ENCODE data around the gene WWC2. TPM values are rescaled to one million over a fixed set of nuclear protein-coding genes. Genes with fewer than 3 reads are reported as not detected.

WWC2 gene
- total RNA-seq, 1 donor from 2014 or later, result 24.6 TPM

- H3K4me1 Mint-ChIP-seq (ENCODE audit: unreplicated experiment), result peaks cover 3% of the 10 kb centered on the region
- H3K9me3 Mint-ChIP-seq, result no peaks in the 10 kb centered on the region
- H3K4me3 Mint-ChIP-seq, result no peak overlapping the region
- TF ChIP-seq CTCF (conservative IDR thresholded peaks at IDR 0.05), result no peak
- H3K27me3 Mint-ChIP-seq, result no peaks in the 10 kb centered on the region
- no peak overlapping the region for H3K27ac Mint-ChIP-seq
- DNase-seq (ENCODE audit: extremely low spot score, unreplicated experiment), result no peak
- H3K36me3 Mint-ChIP-seq, result peaks cover 27% of the 10 kb centered on the region
Observed at GRCh38 chr4:183297675-183298074, 198.6 kb downstream of the WWC2 start.

GRCh38 chr4:183299464-183299863, 200.4 kb downstream of the WWC2 start:
- Mint-ChIP-seq H3K4me3 (no peak overlapping the region), H3K27ac (no peak overlapping the region), H3K4me1 (ENCODE audit: unreplicated experiment) (peaks cover 3% of the 10 kb centered on the region), H3K9me3 (no peaks in the 10 kb centered on the region), H3K27me3 (no peaks in the 10 kb centered on the region), H3K36me3 (peaks cover 32% of the 10 kb centered on the region)
- TF ChIP-seq CTCF (conservative IDR thresholded peaks at IDR 0.05), result no peak
- no peak for DNase-seq (ENCODE audit: extremely low spot score, unreplicated experiment)

DNA sequence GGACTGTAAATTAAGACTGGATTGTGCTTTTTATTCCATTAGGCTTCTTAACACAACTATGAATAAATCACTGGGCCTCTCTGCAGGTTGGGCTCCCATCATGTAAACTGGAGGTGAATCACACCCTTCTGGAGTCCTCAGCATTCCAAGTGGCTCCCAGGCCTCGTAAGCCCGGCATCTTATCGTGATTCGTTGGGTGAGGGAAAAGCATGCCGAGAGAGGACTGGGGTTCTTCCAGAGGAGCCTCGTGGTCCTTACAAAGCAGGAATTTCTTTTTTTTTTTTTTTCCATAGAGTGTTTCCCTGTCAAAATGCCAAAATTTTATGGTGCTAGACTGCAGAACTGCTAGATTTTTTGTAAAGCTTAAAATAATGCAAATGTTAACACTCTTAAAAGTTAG, 201.0 kb downstream of the WWC2 start:
- Mint-ChIP-seq H3K27ac (no peak overlapping the region), H3K36me3 (peaks cover 28% of the 10 kb centered on the region), H3K27me3 (no peaks in the 10 kb centered on the region), H3K4me1 (ENCODE audit: unreplicated experiment) (peaks cover 3% of the 10 kb centered on the region), H3K4me3 (no peak overlapping the region), H3K9me3 (no peaks in the 10 kb centered on the region)
- no peak for DNase-seq (ENCODE audit: extremely low spot score, unreplicated experiment)
- TF ChIP-seq CTCF (conservative IDR thresholded peaks at IDR 0.05), result no peak

DNA sequence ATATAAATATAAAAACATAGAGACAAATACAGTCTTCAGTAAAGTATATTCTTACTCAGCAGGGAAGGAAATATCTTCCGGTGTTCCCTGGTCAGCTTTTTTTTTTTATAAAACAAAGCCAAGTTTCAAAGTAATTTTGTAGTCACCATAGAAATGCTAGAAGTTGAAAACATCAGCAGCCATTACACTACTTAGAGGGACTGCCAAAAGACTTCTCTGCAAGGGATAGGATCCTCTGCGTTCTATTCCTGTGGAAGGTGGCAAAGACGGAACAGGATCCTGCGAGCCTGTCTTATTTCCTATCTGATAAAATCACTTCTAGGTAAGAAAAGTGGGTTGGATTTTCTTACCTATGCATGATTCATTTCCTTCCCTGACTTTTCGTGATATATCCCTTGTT, 201.6 kb downstream of the WWC2 start:
- Mint-ChIP-seq H3K36me3 (peaks cover 22% of the 10 kb centered on the region), H3K9me3 (no peaks in the 10 kb centered on the region), H3K4me1 (ENCODE audit: unreplicated experiment) (peaks cover 3% of the 10 kb centered on the region), H3K27me3 (no peaks in the 10 kb centered on the region), H3K27ac (no peak overlapping the region), H3K4me3 (no peak overlapping the region)
- no peak for DNase-seq (ENCODE audit: extremely low spot score, unreplicated experiment)
- no peak for TF ChIP-seq CTCF (conservative IDR thresholded peaks at IDR 0.05)

- H3K4me1 Mint-ChIP-seq (ENCODE audit: unreplicated experiment), result peaks cover 3% of the 10 kb centered on the region
- H3K36me3 Mint-ChIP-seq, result peaks cover 12% of the 10 kb centered on the region
Observed at GRCh38 chr4:183303301-183303700, 204.2 kb downstream of the WWC2 start.

More at GRCh38 chr4:183303301-183303700, 204.2 kb downstream of the WWC2 start:
- TF ChIP-seq CTCF (conservative IDR thresholded peaks at IDR 0.05), result no peak
- no peaks in the 10 kb centered on the region for H3K9me3 Mint-ChIP-seq
- H3K27me3 Mint-ChIP-seq, result no peaks in the 10 kb centered on the region
- no peak overlapping the region for H3K4me3 Mint-ChIP-seq
- no peak for DNase-seq (ENCODE audit: extremely low spot score, unreplicated experiment)
- no peak overlapping the region for H3K27ac Mint-ChIP-seq

Measured in type B pancreatic cell (in vitro differentiated cells).